RCC 7860 (cell line): Measurements from ENCODE around the gene PIGM.

Source experiments
- DNase-seq: peaks from one replicate; pipeline ENCODE4 v3.0.0-alpha.2; 2015; ENCODE audit warnings: low spot score
- FAIRE-seq: peaks from 2 replicates; lab custom pipeline; 2012; peaks lifted over from hg19 to GRCh38; lab: Jason Lieb, UNC

Gene PIGM

DNA sequence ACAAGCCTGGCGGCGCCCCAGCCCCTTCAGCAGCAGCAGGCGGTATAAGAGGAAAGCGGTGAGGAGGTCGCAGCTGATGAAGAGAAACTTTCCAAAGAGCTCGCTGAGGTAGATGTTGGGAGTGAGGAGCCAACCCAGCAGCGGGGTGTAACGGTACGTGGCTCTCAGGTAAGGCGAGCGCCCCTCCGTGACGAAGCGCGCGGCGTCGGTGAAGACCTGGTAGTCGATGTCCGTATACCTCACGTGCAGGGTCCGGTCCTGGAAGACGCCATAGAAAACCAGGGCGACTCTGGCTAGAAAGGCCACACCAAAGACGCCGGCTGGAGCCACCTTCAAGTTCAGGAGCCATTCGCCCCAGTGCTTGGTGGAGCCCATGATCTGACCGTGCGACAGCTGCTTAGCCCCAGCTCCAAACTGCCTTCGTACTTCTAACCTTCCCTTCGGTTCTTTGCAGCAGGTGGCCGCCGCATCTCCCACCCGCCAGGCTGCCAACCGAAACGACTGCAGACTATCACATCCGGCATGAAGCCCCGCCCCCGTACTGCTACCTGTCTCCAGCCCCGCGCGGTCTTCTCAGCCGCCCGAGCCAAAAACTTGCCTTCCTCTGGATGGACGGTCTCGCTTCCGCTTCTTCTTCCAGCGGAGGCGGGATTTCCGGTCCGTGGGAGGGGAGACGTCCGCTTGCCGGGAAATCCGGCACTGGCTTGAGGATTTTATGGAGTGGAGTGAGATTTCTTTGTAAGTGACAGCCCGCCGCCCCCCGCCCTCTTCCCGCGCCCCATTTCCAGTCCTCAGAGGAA, at the start of gene PIGM:
Gene PIGM, minus strand, starts transcription at position 626 of the 800 bp plus-strand sequence. Its CDS starts 251 bp downstream, at position 375.
- peak; percentile 80 for DNase-seq
- peak; percentile 78 for FAIRE-seq

GRCh38 chr1:160081261-160081936, 49.6 kb upstream of the PIGM start, which contains the start of gene KCNJ9:
KCNJ9 (plus strand) TSS chr1:160081538; CDS start chr1:160084031, 2,493 bp downstream.
- FAIRE-seq (no peak), DNase-seq (no peak)

DNA sequence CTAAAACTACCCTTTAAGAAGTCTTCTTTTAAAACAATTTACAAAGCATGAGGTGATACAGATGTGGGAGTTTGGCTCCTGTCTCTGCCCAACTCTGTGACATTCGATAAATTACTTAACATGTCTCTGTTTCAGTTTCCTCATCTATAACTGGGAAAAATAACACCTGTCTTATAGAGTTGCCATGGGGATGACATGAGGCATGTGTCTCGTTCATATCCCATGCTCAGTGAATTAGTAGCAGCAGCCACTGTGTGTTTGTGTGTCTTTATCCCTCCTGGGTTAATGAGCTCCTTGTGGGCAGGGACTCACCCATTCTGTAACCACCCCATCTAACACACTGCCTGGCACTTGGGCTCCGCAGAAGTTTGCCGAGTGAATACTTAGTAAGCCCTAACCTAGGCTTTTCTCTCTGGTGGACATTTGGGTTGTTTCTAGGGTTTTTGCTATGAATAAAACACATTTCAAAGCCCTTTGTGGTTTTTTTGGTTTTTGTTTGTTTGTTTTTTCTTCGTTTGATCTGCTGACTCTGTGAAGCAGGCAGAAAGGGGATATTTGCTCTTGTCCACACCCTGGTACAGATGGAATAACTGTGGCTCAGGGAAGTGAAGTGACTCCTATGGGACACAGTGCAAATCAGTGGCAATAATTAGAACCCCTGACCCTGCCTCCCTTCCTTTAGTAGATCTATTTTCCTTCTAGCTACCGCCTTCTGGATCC, 48.8 kb upstream of the PIGM start:
- DNase-seq = no peak
- no peak for FAIRE-seq

- FAIRE-seq (no peak), DNase-seq (no peak)
These were observed 47.7 kb upstream of the PIGM start for GRCh38 chr1:160079448-160079847.

DNA sequence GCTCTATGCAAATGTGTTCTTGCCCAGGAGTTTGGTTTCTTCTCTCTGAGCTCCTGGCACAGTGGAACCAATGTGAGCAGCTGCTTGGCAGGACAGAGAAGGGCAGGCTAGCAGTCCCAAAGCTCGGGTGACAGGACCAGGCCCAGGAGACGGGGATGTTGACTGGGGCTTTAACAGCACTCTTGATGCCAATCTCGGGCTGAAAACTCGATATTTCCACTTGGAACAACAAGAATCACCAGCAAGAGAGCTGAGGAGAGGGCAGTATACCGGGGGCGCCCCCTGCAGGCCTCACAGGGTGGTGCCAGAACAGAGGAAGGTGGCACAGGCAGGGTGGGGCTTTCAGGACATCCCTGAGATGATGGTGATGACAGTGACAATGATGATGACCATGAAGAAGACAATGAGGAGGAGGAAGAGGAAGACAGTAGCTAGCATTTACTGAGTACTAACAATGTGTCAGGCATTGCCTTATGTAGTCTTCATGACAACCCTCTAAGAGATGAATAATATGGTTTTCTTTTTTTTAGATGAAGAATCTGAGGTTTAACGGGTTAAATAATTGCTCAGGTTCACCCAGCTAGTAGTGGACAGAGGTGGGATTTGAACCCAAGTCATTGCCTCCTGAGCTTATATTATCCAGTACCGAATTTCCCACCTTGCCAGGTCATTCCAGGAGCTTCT, 46.9 kb upstream of the PIGM start:
- FAIRE-seq (no peak), DNase-seq (peak; percentile 10)

GRCh38 chr1:160077486-160077885, 45.7 kb upstream of the PIGM start:
- no peak for FAIRE-seq

DNA sequence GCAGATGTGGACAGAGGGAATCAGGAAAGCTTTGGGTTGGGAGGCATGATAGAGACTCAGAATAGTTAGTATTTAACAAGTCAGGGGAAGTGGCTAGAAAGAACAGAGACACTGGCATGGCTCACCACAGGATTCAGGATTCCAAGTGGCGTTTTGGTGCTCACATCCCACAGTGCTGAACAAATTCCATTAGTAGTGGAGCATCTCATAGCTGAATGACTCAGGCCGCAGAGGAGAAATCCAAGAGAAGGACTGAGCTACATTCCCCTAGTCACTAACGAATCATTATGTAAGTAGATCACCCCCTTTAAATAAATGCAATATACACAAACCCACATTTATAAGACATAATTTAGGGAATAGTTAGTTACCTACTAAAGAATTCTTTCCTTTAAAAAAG, 44.5 kb upstream of the PIGM start:
- FAIRE-seq (peak; percentile 61), DNase-seq (peak; percentile 55)

More at GRCh38 chr1:160077486-160077885, 45.7 kb upstream of the PIGM start:
- no peak for DNase-seq

- FAIRE-seq = no peak
These were observed 44.0 kb upstream of the PIGM start for GRCh38 chr1:160075836-160076235.

DNA sequence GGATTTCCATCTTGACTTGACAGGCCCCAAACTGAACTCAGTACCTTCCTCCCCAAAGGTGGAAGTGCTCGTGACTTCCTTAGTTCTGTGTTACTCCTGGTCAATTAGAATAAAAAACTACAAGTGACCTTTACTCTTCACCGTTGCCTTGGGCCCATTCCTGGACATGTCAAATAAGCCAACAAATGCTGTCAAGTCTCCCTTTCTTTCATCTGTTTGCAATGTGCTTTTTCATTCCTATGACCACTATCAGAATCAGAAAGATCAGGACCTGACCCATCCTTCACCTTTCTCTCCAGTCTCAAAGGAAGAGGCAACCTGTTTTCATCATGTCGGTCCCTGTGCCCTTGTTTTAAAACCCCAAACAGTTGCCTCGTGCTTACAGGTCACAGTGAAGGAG, 43.1 kb upstream of the PIGM start:
- FAIRE-seq (no peak), DNase-seq (no peak)

More at GRCh38 chr1:160075836-160076235, 44.0 kb upstream of the PIGM start:
- DNase-seq = no peak

GRCh38 chr1:160071289-160071688, 39.5 kb upstream of the PIGM start:
- DNase-seq (no peak), FAIRE-seq (no peak)

GRCh38 chr1:160070243-160071163, 38.7 kb upstream of the PIGM start:
- FAIRE-seq = no peak
- no peak for DNase-seq

DNA sequence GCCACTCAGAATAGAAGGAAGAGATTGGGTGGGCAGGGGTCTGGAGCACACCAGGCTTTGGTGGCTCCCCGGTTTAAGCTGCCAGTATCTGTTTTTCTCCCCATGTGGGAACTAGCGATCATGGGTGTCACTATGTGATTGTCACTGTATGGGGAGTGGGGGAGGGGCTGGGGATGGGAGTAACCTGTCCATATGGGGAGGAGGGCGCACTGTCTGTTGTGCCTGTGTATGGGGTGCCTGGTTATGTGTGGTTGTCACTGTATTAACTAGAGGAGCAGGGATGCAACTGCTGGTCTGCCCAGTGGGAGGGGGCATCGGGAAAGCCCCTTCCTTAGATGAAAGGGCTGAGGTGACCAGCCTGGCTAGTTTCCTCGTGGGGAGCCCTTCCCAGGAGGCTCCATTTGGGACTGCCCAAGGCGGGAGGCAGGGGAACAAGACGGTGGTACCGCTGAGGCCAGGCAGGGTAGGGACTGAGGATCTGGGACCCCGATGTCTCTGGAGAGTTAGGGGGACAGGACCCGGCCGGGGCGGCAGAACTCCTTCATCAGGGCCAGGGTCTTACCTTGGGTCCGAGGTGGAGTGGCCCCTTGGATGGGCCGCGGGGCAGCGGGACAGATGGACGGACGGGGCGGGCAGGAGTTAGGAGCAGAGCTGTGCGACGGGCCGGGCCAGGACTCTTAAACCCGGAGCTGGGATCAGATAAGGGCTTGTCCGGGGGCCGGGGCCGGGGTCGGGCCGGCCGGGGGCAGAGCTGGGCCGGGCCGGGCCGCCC, 37.9 kb upstream of the PIGM start, which contains the start of gene KCNJ10:
Gene KCNJ10, minus strand, starts transcription at position 701 of the 772 bp plus-strand sequence. CDS start 27,628 bp downstream, outside the sequence.
- no peak for FAIRE-seq
- DNase-seq = no peak

- no peak for DNase-seq
- FAIRE-seq = no peak
These were observed 36.4 kb upstream of the PIGM start for GRCh38 chr1:160068225-160068624.

GRCh38 chr1:160066829-160067745, 35.3 kb upstream of the PIGM start:
- FAIRE-seq = no peak
- DNase-seq = no peak

GRCh38 chr1:160064746-160065145, 33.0 kb upstream of the PIGM start:
- DNase-seq = no peak
- no peak for FAIRE-seq

DNA sequence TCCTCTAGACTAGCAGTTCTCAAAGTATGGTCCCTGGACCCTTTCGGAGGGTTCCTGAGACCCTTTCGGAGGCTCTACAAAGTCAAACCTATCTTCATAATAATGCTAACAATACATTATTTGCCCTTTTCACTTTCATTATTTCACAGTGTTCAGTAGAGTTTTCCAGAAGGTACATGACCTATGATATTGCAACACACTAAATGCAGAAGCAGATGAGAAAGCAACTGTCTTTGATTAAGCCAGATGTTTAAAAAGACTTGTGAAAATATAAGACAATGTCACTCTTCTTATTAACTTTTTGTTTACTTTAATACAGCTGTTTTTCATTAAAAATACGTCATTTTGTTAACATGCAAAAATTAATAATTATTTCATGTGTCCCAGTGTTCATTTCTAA, 32.4 kb upstream of the PIGM start:
- DNase-seq = no peak
- no peak for FAIRE-seq

- DNase-seq (no peak), FAIRE-seq (no peak)
These were observed 31.4 kb upstream of the PIGM start for GRCh38 chr1:160063176-160063575.

- FAIRE-seq (no peak), DNase-seq (no peak)
These were observed 30.4 kb upstream of the PIGM start for GRCh38 chr1:160062230-160062532.
